Lower leg skin (tissue), 4 donors: ENCODE measurements around the gene ZSCAN16. TPM values are rescaled to one million over a fixed set of nuclear protein-coding genes. Genes with fewer than 3 reads are reported as not detected.

Experiments used
- DNase-seq, 2 donors: peaks; one replicate each; pipeline ENCODE4 v3.0.0-alpha.2; 2019; ENCODE audit warnings: low spot score in 2 of 2
- H3K4me3 ChIP-seq: fragments of 200-600 bp; sonication (generic); 2 replicates; pipeline ENCODE4 v1.5.1; 2017; ENCODE audit warnings: mild to moderate bottlenecking, low read depth; ENCODE audit not compliant: poor library complexity, severe bottlenecking
- CTCF ChIP-seq, 3 donors: fragments of 450-650 bp; IDR thresholded peaks; one replicate each; pipeline ENCODE4 v1.5.1; 2016; ENCODE audit warnings: antibody characterized with exemption in 3 of 3, mild to moderate bottlenecking in 3 of 3, moderate library complexity in 2 of 3
- POLR2A ChIP-seq, 2 donors: fragments of 450-650 bp; IDR thresholded peaks; one replicate each; pipeline ENCODE4 v1.6.1; 2016 to 2017; ENCODE audit warnings: antibody characterized with exemption in 2 of 2, mild to moderate bottlenecking in 1 of 2, moderate library complexity in 1 of 2
- WGBS, 2 donors: methylation state at CpG; one replicate each; pipeline ENCODE4 v1.1.5; 2018; 5-methylcytosine and 5-hydroxymethylcytosine counted together
- intact Hi-C: fragments of 100-400 bp; cut with DNase I; formaldehyde crosslinking; loops from one replicate; pipeline ENCODE4 v1.15.0; 2023; ENCODE audit warnings: low total_unique reads
- total RNA-seq, 4 donors: library from RNA; depleted of rRNA; stranded (reverse); fragments of >200 nt; gene quantifications; one replicate each; pipeline ENCODE4 v1.1.0, GENCODE V29; 2016

ZSCAN16 gene
- total RNA-seq, 4 donors from 2014 or later = 3.9 to 6.1 (median 5.3) TPM

GRCh38 chr6:28105245-28105639, 19.2 kb upstream of the ZSCAN16 start:
- no peak for DNase-seq
- H3K4me3 ChIP-seq = peak overlapping the region; percentile 47
- WGBS, 2 donors = 18 to 24% methylated on average over 5 of the region's 5 CpGs
- intact Hi-C loops = no loop called here
- TF ChIP-seq POLR2A (IDR thresholded peaks at IDR 0.05) (no peak), CTCF (IDR thresholded peaks at IDR 0.05) (no peak)

- DNase-seq = no peak
- TF ChIP-seq POLR2A (IDR thresholded peaks at IDR 0.05) = no peak
- no peak for TF ChIP-seq CTCF (IDR thresholded peaks at IDR 0.05)
- intact Hi-C loops = no loop called here
- H3K4me3 ChIP-seq = no peak overlapping the region
- 82 to 83% methylated on average over 3 of the region's 3 CpGs for WGBS, 2 donors
These were observed 16.9 kb upstream of the ZSCAN16 start for GRCh38 chr6:28107506-28107905.

GRCh38 chr6:28111964-28112363, 12.4 kb upstream of the ZSCAN16 start:
- H3K4me3 ChIP-seq = no peak overlapping the region
- DNase-seq = no peak
- intact Hi-C loops = no loop called here
- WGBS, 2 donors = 75 to 93% methylated on average over 3 of the region's 3 CpGs
- TF ChIP-seq POLR2A (IDR thresholded peaks at IDR 0.05) (no peak), CTCF (IDR thresholded peaks at IDR 0.05) (no peak)

- DNase-seq = no peak
- intact Hi-C loops = no loop called here
- H3K4me3 ChIP-seq = no peak overlapping the region
- no peak for TF ChIP-seq CTCF (IDR thresholded peaks at IDR 0.05)
- TF ChIP-seq POLR2A (IDR thresholded peaks at IDR 0.05) = no peak
- 73 to 88% methylated on average over 2 of the region's 2 CpGs for WGBS, 2 donors
These were observed 8.6 kb upstream of the ZSCAN16 start for GRCh38 chr6:28115799-28116198.

- WGBS, 2 donors = 92 to 93% methylated on average over 2 of the region's 2 CpGs
- intact Hi-C loops = no loop called here
- no peak for TF ChIP-seq CTCF (IDR thresholded peaks at IDR 0.05)
- TF ChIP-seq POLR2A (IDR thresholded peaks at IDR 0.05) = no peak
- no peak overlapping the region for H3K4me3 ChIP-seq
- no peak for DNase-seq
These were observed 6.9 kb upstream of the ZSCAN16 start for GRCh38 chr6:28117386-28118050.

- intact Hi-C loops = no loop called here
These were observed 6.2 kb upstream of the ZSCAN16 start for GRCh38 chr6:28118217-28118616.

More at GRCh38 chr6:28118217-28118616, 6.2 kb upstream of the ZSCAN16 start:
- no peak overlapping the region for H3K4me3 ChIP-seq
- WGBS, 2 donors = 70 to 82% methylated on average over 1 of the region's 1 CpG
- no peak for TF ChIP-seq POLR2A (IDR thresholded peaks at IDR 0.05)
- TF ChIP-seq CTCF (IDR thresholded peaks at IDR 0.05) = no peak
- no peak for DNase-seq
